ENCODE measurements around the gene GABRB3.

The GABRB3 gene

DNA sequence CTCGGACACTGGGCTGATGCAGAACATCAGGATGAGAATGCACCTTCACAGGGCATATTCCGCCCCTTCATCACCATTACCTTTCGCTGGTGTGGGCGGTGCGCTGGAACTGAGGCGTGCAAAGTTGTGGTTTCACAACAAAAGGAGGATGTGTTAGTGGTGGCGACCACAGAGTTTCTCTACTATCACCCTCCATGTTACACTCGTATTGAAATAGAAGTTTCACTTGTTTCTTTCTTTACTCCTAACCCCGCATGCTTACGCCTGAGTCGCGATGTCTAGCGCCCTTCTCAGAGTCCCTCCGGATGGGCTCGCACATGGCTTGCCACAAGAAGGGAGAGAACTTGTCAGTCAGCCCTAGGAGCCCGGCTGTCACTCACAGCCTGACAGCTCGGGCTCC, 148.7 kb downstream of the GABRB3 start:
- DNase-seq, result no peak

- DNase-seq, result no peak
Measured at GRCh38 chr15:26623071-26623470, 149.8 kb downstream of the GABRB3 start.

DNA sequence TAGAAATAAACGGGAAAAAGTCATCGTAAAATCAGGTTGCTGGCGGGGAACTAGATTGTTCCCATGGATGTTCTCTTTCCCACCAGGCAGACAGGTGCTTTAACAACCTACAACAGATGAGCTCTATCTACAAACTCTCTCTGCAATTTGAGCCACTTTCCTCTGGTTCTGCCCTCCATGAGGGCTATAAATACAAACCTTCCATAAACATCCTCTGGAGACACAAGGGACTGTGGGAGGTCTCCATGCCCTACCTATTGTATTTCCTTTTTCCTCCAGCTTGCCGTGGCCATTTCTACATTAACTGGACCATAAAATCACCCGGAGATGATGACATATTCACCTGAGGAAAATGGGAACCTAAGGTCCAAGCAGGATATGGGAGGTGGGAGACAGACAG, 151.1 kb downstream of the GABRB3 start:
- DNase-seq, result no peak

DNA sequence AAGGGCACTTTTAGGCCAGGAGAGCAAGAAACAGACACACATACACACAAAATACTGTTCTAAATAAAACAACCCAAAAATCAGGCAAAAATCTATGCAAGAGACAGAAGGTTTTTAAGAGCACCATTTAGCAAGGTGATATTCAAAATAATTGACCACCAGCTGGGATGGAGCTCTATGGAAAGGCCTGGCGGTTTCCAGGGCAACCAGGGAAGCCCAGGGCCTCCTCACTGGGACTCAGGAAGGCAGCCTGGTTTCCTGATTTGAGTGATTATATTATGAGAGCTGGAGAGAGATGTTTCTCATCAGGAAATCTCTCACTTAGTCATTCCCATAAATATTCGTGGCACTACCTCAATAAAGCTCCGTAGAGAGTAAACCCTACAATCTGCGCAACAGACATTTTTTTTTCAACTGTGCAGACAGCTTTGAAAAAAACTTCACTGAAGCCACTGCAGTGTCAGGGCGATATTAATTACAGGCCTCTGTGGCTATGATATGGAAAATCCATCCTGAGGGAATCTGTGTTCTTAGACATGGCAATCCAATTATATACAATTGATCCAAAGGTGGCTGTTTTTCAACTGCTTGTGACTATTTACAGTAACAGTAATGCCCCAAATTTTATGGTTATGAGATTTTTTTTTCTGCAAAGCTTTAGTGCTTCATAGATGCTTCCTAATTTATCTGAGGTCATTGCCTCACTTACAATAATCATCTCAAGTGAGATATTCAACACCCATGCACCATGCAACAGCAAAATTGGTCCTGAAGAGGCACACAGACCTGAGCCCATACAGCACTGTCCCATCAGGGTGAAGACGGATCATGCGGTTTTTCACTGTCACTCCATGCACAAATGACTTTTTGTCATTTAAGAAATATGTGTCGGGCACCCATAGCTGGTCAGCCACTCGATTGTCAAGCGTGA, 152.1 kb downstream of the GABRB3 start:
- no peak for DNase-seq

- no peak for DNase-seq
Measured at GRCh38 chr15:26615927-26616302, 157.0 kb downstream of the GABRB3 start.

- DNase-seq, result no peak
Measured at GRCh38 chr15:26615188-26615926, 157.5 kb downstream of the GABRB3 start.

- no peak for DNase-seq
Measured at GRCh38 chr15:26614734-26615133, 158.1 kb downstream of the GABRB3 start.

DNA sequence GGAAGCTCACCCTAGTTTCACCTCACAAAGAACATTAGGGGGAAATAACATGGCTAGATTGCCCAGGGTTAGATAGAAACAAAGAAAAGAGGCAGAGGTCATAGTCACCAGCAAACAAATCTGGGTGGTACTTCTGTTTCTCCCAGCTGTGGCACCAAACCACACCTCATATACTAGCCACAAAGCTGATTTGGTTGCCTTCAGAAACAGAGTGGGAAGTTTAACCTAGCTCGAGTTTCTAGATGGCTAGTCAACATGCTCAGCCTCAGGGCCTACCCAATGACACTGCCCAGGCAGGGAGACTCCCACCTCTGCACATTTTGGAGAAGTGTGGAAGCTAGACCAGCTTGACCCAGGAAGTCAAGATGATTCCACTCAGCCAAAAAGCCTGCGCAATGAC, 174.2 kb downstream of the GABRB3 start:
- DNase-seq, result no peak

DNA sequence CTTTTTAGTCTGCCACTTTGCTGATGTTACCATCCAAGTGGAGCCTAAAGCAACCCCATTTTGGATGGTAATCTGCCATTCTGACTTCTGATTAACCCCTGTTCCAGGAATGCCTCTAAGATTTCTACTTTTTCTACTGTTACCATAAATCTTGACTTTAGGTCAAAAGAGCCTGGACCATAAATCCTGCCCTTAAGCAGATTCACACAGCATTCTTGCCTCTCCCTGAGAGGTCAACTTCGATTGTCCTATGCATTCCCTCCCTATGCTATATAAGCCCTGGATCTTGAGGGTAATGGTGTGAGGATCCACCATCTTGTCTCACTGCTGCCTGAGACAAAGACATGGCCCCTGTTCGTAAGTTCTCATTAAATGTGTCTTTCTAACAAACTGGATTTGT, 177.3 kb downstream of the GABRB3 start:
- no peak for DNase-seq

DNA sequence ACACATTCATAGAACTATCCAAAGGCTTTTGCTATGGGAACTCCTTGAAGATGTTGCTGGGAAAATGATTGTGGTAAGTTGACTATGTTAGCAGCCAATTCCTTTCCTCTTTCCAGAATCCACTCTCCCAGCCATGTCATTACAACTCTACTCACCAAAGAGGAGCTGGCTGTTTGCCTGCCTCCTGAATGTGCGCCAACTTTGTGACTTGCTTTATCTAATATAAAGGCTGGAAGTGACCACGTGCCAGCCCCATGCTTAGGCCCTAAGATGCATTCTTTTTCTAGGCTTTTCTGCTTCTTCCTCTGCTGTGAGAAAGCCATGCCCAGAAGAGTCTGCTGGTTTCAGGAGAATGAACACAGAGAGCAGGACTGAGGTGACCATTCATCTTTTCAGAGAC, 182.2 kb downstream of the GABRB3 start:
- DNase-seq, result no peak

GRCh38 chr15:26582840-26583239, 190.0 kb downstream of the GABRB3 start:
- no peak for DNase-seq

DNA sequence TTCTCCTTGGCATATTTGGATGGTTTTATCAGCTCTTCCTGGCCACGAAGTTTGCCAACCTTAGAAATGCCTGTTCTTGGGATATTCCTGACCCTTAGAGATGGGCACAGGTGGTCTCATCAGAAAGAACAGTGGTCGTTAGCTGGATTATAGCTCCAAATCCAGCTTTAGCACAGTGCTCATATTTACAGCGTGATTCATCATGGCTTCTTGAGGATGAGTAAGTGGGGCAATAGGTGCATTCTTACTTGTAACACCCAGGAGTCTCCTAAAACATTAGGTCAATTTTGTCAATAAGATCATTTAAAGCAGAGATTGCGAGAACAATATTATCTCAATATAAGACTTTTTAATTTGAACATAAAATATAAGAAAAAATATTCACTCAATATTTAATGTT, 191.9 kb downstream of the GABRB3 start:
- no peak for DNase-seq

GRCh38 chr15:26572602-26573350, 200.1 kb downstream of the GABRB3 start:
- DNase-seq, result no peak

DNA sequence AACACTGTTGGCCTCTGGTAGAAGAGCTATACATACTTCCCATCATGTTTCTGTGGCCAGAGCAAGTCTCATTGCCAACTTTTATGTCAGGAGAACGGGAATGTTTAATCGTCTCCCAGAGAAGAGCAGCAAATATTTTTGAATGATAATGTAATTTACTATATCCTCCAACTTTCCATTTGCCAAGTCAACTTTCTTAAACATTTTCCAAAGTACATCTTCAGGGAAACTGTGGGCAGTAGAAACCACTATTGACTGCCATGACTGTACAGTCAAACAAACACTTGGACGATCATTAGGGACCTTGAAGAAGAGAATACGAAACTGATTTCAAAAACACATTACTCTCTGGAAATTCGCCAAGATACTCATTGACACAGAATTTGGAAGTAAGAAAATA, 201.5 kb downstream of the GABRB3 start:
- DNase-seq, result no peak

DNA sequence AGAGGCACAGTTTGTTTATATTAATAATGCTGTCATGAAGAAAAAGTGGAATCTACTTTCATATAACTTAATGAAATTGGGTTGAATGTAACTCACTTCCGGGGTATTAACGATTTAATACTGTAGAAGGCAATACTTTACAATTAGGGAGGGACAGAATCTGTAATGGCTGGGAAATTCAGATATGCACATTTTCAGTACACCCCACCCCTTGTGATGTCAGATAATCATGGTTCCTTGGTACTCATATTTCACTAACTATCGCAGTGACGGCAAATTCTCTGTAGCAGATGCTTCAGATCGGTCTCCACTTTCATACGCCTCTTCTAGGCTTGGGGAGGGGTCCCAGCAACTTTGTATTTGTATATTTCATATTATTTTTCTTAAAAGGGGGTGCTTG, 207.3 kb downstream of the GABRB3 start:
- DNase-seq, result no peak

DNA sequence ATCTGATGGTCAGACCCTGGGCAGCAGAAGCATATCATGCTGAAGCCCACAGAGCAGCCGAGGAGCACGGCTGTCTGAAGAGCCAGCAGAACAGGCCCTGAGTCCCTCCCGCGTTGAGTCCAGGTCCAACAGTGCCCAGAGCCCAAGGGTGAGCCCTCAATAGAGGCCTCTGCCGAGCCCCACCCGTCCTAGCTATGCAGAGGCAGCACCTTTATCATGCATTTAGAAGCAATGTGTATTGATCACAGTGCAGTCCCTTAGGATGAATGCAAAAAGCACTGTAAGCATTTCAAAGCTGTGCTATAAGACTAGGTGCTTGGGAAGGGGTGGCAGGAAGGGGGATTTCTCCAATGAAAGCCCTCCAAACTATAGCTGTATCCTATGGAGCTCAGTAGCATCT, 208.5 kb downstream of the GABRB3 start:
- DNase-seq, result no peak

DNA sequence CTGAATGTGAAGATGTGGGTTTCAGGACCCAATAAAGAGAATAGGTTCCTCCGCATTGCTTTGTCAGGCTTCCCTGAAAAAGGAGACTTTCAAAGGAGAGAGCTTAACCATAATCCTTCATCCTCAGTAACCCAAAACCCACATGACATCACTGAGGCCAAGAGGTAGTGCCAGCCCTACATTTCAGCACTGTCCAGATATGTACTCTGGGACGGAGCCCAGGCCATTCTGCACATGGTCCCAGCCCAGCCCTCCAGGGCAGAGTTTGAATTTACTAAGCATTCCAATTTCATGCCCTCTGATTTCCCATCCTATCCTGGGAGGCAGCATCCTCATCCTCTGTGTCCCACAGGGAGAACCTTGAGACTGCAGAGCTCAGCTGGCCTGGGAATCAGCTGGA, 210.5 kb downstream of the GABRB3 start:
- no peak for DNase-seq

GRCh38 chr15:26561896-26562295, 211.0 kb downstream of the GABRB3 start:
- DNase-seq, result no peak

DNA sequence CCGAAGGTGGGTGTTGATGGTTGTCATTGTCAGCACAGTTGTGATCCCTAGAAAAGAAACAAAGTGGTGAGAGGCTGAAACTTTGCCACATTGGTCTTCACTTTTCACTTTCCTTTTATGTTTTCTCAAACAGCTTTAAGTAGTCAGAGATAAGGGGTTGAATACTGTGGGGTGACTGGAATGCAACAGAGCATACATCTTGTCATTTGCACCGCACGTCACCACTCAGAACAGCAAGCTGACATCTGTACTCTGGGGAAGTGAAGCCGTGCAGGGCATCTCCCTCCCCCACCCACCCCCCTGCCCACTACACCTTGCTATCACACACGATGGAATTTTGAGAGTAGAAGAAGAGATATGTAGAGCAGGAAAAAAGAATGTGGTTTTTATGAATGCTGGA, 211.7 kb downstream of the GABRB3 start:
- DNase-seq, result no peak

DNA sequence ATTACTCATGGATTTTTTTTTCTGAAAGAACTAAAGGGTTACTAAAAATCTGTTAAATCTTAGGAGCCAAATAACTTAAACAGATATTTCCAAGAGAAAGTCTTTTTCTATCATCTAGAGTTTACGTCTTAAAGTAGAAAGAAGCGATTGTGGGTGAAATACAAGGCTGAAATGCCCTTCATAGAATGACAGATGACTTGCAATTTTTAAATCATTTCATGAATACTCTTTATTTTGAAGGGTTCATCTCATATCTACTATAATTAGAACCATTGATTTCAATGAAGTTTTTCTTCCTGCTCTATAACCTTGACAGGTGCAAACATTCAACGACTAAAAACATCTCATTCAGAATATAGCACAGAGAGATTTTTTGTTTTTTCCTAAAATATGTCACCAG, 217.0 kb downstream of the GABRB3 start:
- DNase-seq, result no peak

DNA sequence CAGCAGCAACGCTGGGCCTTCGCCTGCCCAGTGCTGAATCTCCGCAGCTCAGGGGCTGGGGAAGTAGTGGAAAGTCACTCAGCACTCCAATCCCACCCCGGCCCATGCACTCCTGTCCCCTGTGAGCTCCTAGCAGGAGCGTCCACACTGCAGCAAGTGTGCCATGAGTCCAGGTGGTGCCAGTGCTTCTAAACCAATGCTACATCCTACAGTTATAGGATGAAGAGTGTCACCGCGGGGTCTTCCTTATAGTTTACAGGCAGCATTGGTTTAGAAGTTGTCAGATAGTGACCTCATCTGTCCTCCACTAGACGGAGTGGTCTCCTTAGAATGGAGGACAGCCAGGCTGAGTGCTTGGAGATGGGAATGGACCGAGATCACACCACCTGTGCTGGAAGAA, 221.4 kb downstream of the GABRB3 start:
- no peak for DNase-seq

DNA sequence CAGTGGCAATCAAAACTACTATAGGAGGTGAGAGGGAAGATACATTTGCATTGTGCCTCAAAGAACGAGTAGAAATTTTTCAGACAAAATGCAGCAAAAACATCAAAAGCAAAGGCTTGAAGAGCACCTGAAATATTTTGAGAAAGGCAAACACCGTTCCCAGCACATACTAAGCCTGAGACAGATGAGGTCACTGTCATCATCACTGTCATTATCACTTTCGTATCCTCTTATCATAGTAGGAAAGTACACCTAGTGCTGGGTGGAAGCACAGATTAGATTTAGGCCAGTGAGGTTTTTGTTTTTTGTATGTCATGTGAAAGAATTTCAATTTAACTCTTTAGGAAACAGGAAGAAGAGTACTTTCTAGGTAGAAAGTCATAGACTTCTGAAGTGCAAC, 222.0 kb downstream of the GABRB3 start:
- no peak for DNase-seq

DNA sequence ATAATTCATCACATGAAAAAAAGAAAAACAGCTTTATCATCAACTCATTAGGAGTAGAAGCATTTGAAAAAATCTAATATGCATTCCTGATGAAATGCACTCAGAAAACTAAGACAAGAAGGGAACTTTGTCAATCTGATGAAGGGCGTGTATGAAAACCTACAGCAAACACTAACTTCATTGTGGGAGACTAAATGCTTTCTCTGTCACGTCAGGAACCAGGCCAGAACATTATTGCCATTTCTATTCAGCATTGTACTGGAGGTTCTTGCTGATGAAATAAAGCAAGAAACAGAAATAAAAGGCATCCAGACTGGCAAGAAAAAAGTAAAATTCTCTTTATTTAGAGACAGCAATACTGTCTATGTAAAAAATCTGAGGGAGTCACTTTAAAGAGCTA, 235.2 kb downstream of the GABRB3 start:
- DNase-seq, result no peak

DNA sequence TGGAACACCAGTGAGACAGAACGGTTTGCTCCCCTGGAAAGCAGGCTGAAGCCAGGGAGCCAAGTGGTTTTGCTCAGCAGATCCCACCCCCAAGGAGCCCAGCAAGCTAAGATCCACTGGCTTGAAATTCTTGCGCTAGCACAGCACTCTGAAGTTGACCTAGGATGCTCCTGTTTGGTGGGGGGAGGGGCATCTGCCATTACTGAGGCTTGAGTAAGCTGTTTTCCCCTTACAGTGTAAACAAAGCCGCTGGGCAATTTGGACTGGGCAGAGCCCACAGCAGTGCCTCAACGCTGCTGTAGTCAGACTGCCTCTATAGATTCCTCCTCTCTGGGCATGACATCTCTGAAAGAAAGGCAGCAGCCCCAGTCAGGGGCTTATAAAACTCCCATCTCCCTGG, 241.4 kb downstream of the GABRB3 start:
- no peak for DNase-seq

Measured in SHP77 treated with DMSO at 0.1 percent for 48 hours (cell line).